ENCODE measurements around the gene BLM.

- TF ChIP-seq CTCF (conservative IDR thresholded peaks at IDR 0.05 in 1 of 2, IDR thresholded peaks at IDR 0.05 in 1 of 2; ENCODE audit: low read depth in 1 of 2, low read length in 2 of 2): no peak
- TF ChIP-seq EZH2 (IDR thresholded peaks at IDR 0.05; ENCODE audit: low read length, missing control alignments): no peak
These were observed 18.5 kb upstream of the BLM start for GRCh38 chr15:90698629-90699028.
